Neural progenitor cell (in vitro differentiated cells): ENCODE measurements around the gene OSBPL1A. TPM values are rescaled to one million over a fixed set of nuclear protein-coding genes. Genes with fewer than 3 reads are reported as not detected.

Source experiments
- DNase-seq: peaks from one replicate; pipeline ENCODE4 v3.0.0-alpha.2; 2016; ENCODE audit warnings: low spot score
- H2AFZ ChIP-seq: fragments of 200-600 bp; sonication (generic); replicated peaks from 2 replicates; pipeline ENCODE4 v1.6.1; 2016; ENCODE audit warnings: antibody characterized with exemption
- H3F3A ChIP-seq: fragments of 200-600 bp; sonication (generic); 2 replicates; pipeline ENCODE4 v1.6.1; 2016; ENCODE audit warnings: antibody characterized with exemption, low read depth
- H3K27ac ChIP-seq: fragments of 200-600 bp; sonication (generic); 2 replicates; pipeline ENCODE4 v1.5.1; 2016; ENCODE audit warnings: mild to moderate bottlenecking
- H3K27me3 ChIP-seq: fragments of 200-600 bp; sonication (generic); 2 replicates; pipeline ENCODE4 v1.6.1; 2016; ENCODE audit warnings: mild to moderate bottlenecking, moderate library complexity
- H3K36me3 ChIP-seq: fragments of 200-600 bp; sonication (generic); 2 replicates; pipeline ENCODE4 v1.5.1; 2016
- H3K4me1 ChIP-seq: fragments of 200-600 bp; sonication (generic); 2 replicates; pipeline ENCODE4 v1.6.1; 2016; ENCODE audit warnings: mixed run types
- H3K4me2 ChIP-seq: fragments of 200-600 bp; sonication (generic); 2 replicates; pipeline ENCODE4 v1.6.1; 2016
- H3K4me3 ChIP-seq: fragments of 200-600 bp; sonication (generic); 2 replicates; pipeline ENCODE4 v1.5.1; 2016
- H3K79me2 ChIP-seq: fragments of 200-600 bp; sonication (generic); 2 replicates; pipeline ENCODE4 v1.6.1; 2016; ENCODE audit warnings: low read depth
- H3K9ac ChIP-seq: fragments of 200-600 bp; sonication (generic); 2 replicates; pipeline ENCODE4 v1.6.1; 2016
- H3K9me3 ChIP-seq: fragments of 200-600 bp; sonication (generic); 2 replicates; pipeline ENCODE4 v1.5.1; 2016; ENCODE audit warnings: low read depth
- H4K20me1 ChIP-seq: fragments of 200-600 bp; sonication (generic); 2 replicates; pipeline ENCODE4 v1.6.1; 2016; ENCODE audit warnings: low read depth
- H3K27ac Mint-ChIP-seq: 3 replicates; pipeline ENCODE4 v1.8.0; 2021; ENCODE audit warnings: mixed read lengths
- H3K27me3 Mint-ChIP-seq: 2 replicates; pipeline ENCODE4 v1.8.0; 2022; ENCODE audit warnings: low read depth, mild to moderate bottlenecking, inconsistent platforms, moderate library complexity, mixed read lengths; ENCODE audit not compliant: insufficient read depth
- H3K36me3 Mint-ChIP-seq: 3 replicates; pipeline ENCODE4 v1.8.0; 2021; ENCODE audit warnings: mixed read lengths
- H3K4me1 Mint-ChIP-seq: 3 replicates; pipeline ENCODE4 v1.8.0; 2021; ENCODE audit warnings: mixed read lengths
- H3K4me3 Mint-ChIP-seq: 3 replicates; pipeline ENCODE4 v1.8.0; 2021; ENCODE audit warnings: mild to moderate bottlenecking, moderate library complexity, mixed read lengths
- H3K9me3 Mint-ChIP-seq: 3 replicates; pipeline ENCODE4 v1.8.0; 2020; ENCODE audit warnings: mixed read lengths
- EZH2 ChIP-seq: fragments of 200-600 bp; sonication (generic); IDR thresholded peaks from 2 replicates; pipeline ENCODE4 v1.6.1; 2017; ENCODE audit warnings: antibody characterized with exemption, mild to moderate bottlenecking, moderate library complexity
- EZH2phosphoT487 ChIP-seq: fragments of 200-600 bp; sonication (generic); IDR thresholded peaks from 2 replicates; pipeline ENCODE4 v1.6.1; 2017; ENCODE audit warnings: antibody characterized with exemption
- total RNA-seq: library from RNA; depleted of rRNA; stranded (reverse); fragments of >200 nt; gene quantifications from 2 replicates; pipeline ENCODE4 v1.2.3, GENCODE V29; 2015; ENCODE audit warnings: low replicate concordance
- TF ChIP-seq, protein P1 (sequence below): fragments of 200-600 bp; sonication (generic); IDR thresholded peaks from 2 replicates; pipeline ENCODE4 v1.5.1; 2017; ENCODE audit warnings: antibody characterized with exemption, mild to moderate bottlenecking

OSBPL1A gene
- total RNA-seq, 1 donor from 2014 or later = 75.0 TPM

- H3K4me3 ChIP-seq = no peak overlapping the region
- Mint-ChIP-seq H3K4me3 (no peak overlapping the region), H3K4me1 (peaks cover 4% of the 10 kb centered on the region), H3K9me3 (no peaks in the 10 kb centered on the region), H3K36me3 (peaks cover 10% of the 10 kb centered on the region), H3K27me3 (no peaks in the 10 kb centered on the region), H3K27ac (no peak overlapping the region)
- peaks cover 3% of the 10 kb centered on the region for H3K4me1 ChIP-seq
- peak overlapping the region; percentile 53 for H3K27ac ChIP-seq
- no peaks in the 10 kb centered on the region for H3K27me3 ChIP-seq
- peak; percentile 11 for DNase-seq
- no peaks in the 10 kb centered on the region for H3K9me3 ChIP-seq
- H3K9ac ChIP-seq = no peak overlapping the region
- no peaks in the 10 kb centered on the region for H3K79me2 ChIP-seq
- no peak overlapping the region for H2AFZ ChIP-seq
- H3F3A ChIP-seq = peaks cover 8% of the 10 kb centered on the region
- H4K20me1 ChIP-seq = no peaks in the 10 kb centered on the region
- no peaks in the 10 kb centered on the region for H3K36me3 ChIP-seq
- no peak overlapping the region for H3K4me2 ChIP-seq
- TF ChIP-seq, protein P1, sequence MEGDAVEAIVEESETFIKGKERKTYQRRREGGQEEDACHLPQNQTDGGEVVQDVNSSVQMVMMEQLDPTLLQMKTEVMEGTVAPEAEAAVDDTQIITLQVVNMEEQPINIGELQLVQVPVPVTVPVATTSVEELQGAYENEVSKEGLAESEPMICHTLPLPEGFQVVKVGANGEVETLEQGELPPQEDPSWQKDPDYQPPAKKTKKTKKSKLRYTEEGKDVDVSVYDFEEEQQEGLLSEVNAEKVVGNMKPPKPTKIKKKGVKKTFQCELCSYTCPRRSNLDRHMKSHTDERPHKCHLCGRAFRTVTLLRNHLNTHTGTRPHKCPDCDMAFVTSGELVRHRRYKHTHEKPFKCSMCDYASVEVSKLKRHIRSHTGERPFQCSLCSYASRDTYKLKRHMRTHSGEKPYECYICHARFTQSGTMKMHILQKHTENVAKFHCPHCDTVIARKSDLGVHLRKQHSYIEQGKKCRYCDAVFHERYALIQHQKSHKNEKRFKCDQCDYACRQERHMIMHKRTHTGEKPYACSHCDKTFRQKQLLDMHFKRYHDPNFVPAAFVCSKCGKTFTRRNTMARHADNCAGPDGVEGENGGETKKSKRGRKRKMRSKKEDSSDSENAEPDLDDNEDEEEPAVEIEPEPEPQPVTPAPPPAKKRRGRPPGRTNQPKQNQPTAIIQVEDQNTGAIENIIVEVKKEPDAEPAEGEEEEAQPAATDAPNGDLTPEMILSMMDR = peak; percentile 12
- no peak for TF ChIP-seq EZH2
Measured at GRCh38 chr18:24227977-24228666, 169.5 kb downstream of the OSBPL1A start.

DNA sequence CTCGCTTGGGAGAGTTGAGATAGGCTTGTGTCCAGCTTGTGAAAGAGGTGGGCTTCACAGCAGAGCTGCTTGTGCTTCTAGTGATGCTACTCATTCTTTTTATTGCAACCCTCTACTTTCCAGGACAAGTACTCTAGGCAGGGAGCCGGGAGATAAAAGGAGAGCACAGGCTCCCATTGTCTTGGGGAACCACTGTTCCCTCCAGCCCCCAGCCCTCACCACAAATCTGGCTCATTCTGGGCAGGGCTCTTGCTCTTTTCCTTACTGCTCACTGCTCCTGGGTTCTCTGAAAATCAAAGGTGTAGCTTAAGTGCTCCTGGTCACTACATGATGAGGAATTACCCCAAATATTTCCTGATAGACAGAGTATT, 177.3 kb downstream of the OSBPL1A start:
- no peaks in the 10 kb centered on the region for H3K9me3 ChIP-seq
- peak overlapping the region; percentile 55 for H3K4me2 ChIP-seq
- no peak overlapping the region for H3K4me3 ChIP-seq
- peak overlapping the region; percentile 2 for H3K27ac Mint-ChIP-seq
- peak overlapping the region; percentile 34 for H3K27ac ChIP-seq
- no peaks in the 10 kb centered on the region for H3K9me3 Mint-ChIP-seq
- no peaks in the 10 kb centered on the region for H3K27me3 ChIP-seq
- peak; percentile 59 for DNase-seq
- no peaks in the 10 kb centered on the region for H3K36me3 ChIP-seq
- H4K20me1 ChIP-seq = peaks cover 3% of the 10 kb centered on the region
- no peak overlapping the region for H3K4me3 Mint-ChIP-seq
- TF ChIP-seq, protein P1 = no peak
- no peak for TF ChIP-seq EZH2phosphoT487
- no peak for TF ChIP-seq EZH2
- no peaks in the 10 kb centered on the region for H3K27me3 Mint-ChIP-seq
- no peak overlapping the region for H3K9ac ChIP-seq
- H3F3A ChIP-seq = peaks cover 7% of the 10 kb centered on the region
- peaks cover 10% of the 10 kb centered on the region for H3K36me3 Mint-ChIP-seq
- H3K79me2 ChIP-seq = no peaks in the 10 kb centered on the region
- H3K4me1 Mint-ChIP-seq = peaks cover 12% of the 10 kb centered on the region
- peaks cover 13% of the 10 kb centered on the region for H3K4me1 ChIP-seq
- H2AFZ ChIP-seq = no peak overlapping the region

GRCh38 chr18:24219561-24220317, 177.9 kb downstream of the OSBPL1A start:
- no peak overlapping the region for H3K4me3 ChIP-seq
- H3K9me3 ChIP-seq = no peaks in the 10 kb centered on the region
- no peaks in the 10 kb centered on the region for H3K36me3 ChIP-seq
- no peak overlapping the region for H3K9ac ChIP-seq
- peaks cover 16% of the 10 kb centered on the region for H3K4me1 Mint-ChIP-seq
- peak overlapping the region; percentile 55 for H3K4me2 ChIP-seq
- H2AFZ ChIP-seq = no peak overlapping the region
- H3K27ac Mint-ChIP-seq = no peak overlapping the region
- no peaks in the 10 kb centered on the region for H3K9me3 Mint-ChIP-seq
- no peak for DNase-seq
- H3K4me3 Mint-ChIP-seq = no peak overlapping the region
- TF ChIP-seq EZH2 (no peak), EZH2phosphoT487 (no peak)
- TF ChIP-seq, protein P1 = no peak
- peaks cover 7% of the 10 kb centered on the region for H3K36me3 Mint-ChIP-seq
- peaks cover 3% of the 10 kb centered on the region for H4K20me1 ChIP-seq
- peaks cover 13% of the 10 kb centered on the region for H3K4me1 ChIP-seq
- H3F3A ChIP-seq = peaks cover 7% of the 10 kb centered on the region
- H3K27ac ChIP-seq = no peak overlapping the region
- no peaks in the 10 kb centered on the region for H3K27me3 ChIP-seq
- no peaks in the 10 kb centered on the region for H3K27me3 Mint-ChIP-seq
- H3K79me2 ChIP-seq = no peaks in the 10 kb centered on the region
